ENCODE measurements around the gene BBLN. TPM values are rescaled to one million over a fixed set of nuclear protein-coding genes. Genes with fewer than 3 reads are reported as not detected.

BBLN gene
- total RNA-seq, 1 experiment from 2014 or later, result 41.9 TPM

GRCh38 chr9:128208386-128208785, 48.3 kb downstream of the BBLN start:
- Histone ChIP-seq H3K4me3 (ENCODE audit: low read depth, low read length, poor library complexity, severe bottlenecking) (no peak overlapping the region), H3K27me3 (replicated peaks; ENCODE audit: insufficient read depth, low read depth, low read length, poor library complexity) (no peaks in the 10 kb centered on the region), H3K36me3 (ENCODE audit: insufficient read depth, low read length, poor library complexity, severe bottlenecking) (no peaks in the 10 kb centered on the region), H3K27ac (ENCODE audit: low read depth, low read length, poor library complexity, severe bottlenecking) (no peak overlapping the region), H3K9me3 (ENCODE audit: low read depth, low read length, poor library complexity, severe bottlenecking) (no peaks in the 10 kb centered on the region), H3K4me1 (ENCODE audit: insufficient read depth, low read length, poor library complexity, severe bottlenecking) (peaks cover 3% of the 10 kb centered on the region)
- intact Hi-C loops (cut with micrococcal nuclease; ENCODE audit: unreplicated experiment), result no loop called here
- POLR2A ChIA-PET (ENCODE audit: low non-redundant PET), result interaction anchor here (0.7 kb wide), 1 partner anchor 210 kb away, joined by 13 read pairs; no protein-coding TSS in a partner anchor
- DNase-seq (ENCODE audit: low spot score), result no peak
- CTCF ChIA-PET, result no interaction called here
- TF ChIP-seq EZH2 (IDR thresholded peaks at IDR 0.05; ENCODE audit: borderline replicate concordance, low read depth, low read length, poor library complexity, severe bottlenecking) (no peak), CTCF (conservative IDR thresholded peaks at IDR 0.05; ENCODE audit: low read depth, low read length) (no peak)
- BruUV-seq (replicated peaks), result no TSS peak

GRCh38 chr9:128208946-128209669, 49.0 kb downstream of the BBLN start:
- Histone ChIP-seq H3K9me3 (ENCODE audit: low read depth, low read length, poor library complexity, severe bottlenecking) (no peaks in the 10 kb centered on the region), H3K4me1 (ENCODE audit: insufficient read depth, low read length, poor library complexity, severe bottlenecking) (no peaks in the 10 kb centered on the region), H3K27me3 (replicated peaks; ENCODE audit: insufficient read depth, low read depth, low read length, poor library complexity) (no peaks in the 10 kb centered on the region), H3K4me3 (ENCODE audit: low read depth, low read length, poor library complexity, severe bottlenecking) (no peak overlapping the region), H3K36me3 (ENCODE audit: insufficient read depth, low read length, poor library complexity, severe bottlenecking) (no peaks in the 10 kb centered on the region), H3K27ac (ENCODE audit: low read depth, low read length, poor library complexity, severe bottlenecking) (no peak overlapping the region)
- no peak for DNase-seq (ENCODE audit: low spot score)
- no peak for TF ChIP-seq EZH2 (IDR thresholded peaks at IDR 0.05; ENCODE audit: borderline replicate concordance, low read depth, low read length, poor library complexity, severe bottlenecking)
- no peak for TF ChIP-seq CTCF (conservative IDR thresholded peaks at IDR 0.05; ENCODE audit: low read depth, low read length)
- BruUV-seq (replicated peaks), result no TSS peak
- ChIA-PET POLR2A (ENCODE audit: low non-redundant PET) (no interaction called here), CTCF (no interaction called here)
- intact Hi-C loops (cut with micrococcal nuclease; ENCODE audit: unreplicated experiment), result no loop called here

- no peaks in the 10 kb centered on the region for H3K27me3 ChIP-seq (replicated peaks; ENCODE audit: insufficient read depth, low read depth, low read length, poor library complexity)
- BruUV-seq (replicated peaks), result no TSS peak
- no peaks in the 10 kb centered on the region for H3K36me3 ChIP-seq (ENCODE audit: insufficient read depth, low read length, poor library complexity, severe bottlenecking)
- intact Hi-C loops (cut with micrococcal nuclease; ENCODE audit: unreplicated experiment), result no loop called here
- CTCF ChIA-PET, result interaction anchor here (1.0 kb wide), 1 partner anchor 87 kb away, joined by 3 read pairs; no protein-coding TSS in a partner anchor
- no peak for TF ChIP-seq CTCF (conservative IDR thresholded peaks at IDR 0.05; ENCODE audit: low read depth, low read length)
- no peak for TF ChIP-seq EZH2 (IDR thresholded peaks at IDR 0.05; ENCODE audit: borderline replicate concordance, low read depth, low read length, poor library complexity, severe bottlenecking)
- POLR2A ChIA-PET (ENCODE audit: low non-redundant PET), result no interaction called here
- H3K27ac ChIP-seq (ENCODE audit: low read depth, low read length, poor library complexity, severe bottlenecking), result no peak overlapping the region
- peaks cover 7% of the 10 kb centered on the region for H3K4me1 ChIP-seq (ENCODE audit: insufficient read depth, low read length, poor library complexity, severe bottlenecking)
- no peaks in the 10 kb centered on the region for H3K9me3 ChIP-seq (ENCODE audit: low read depth, low read length, poor library complexity, severe bottlenecking)
- H3K4me3 ChIP-seq (ENCODE audit: low read depth, low read length, poor library complexity, severe bottlenecking), result no peak overlapping the region
- no peak for DNase-seq (ENCODE audit: low spot score)
These were observed 51.3 kb downstream of the BBLN start for GRCh38 chr9:128211186-128211980.
